ENCODE data around the gene GTF2E1.
A peak's percentile ranks its signal among the peaks of the same experiment; 100 is the strongest.
"Not testable (repeated sequence)": the region's sequence is repeated elsewhere in the genome, so short reads cannot be mapped to it uniquely, and the experiment has no call there.

GTF2E1 gene

GRCh38 chr3:120753810-120754209, 11.3 kb downstream of the GTF2E1 start:
- Histone ChIP-seq H3K36me3 (ENCODE audit: control insufficient read depth, insufficient read depth, low read length) (peaks cover 69% of the 10 kb centered on the region), H3K4me3 (ENCODE audit: low read depth, low read length) (no peak overlapping the region), H3K27ac (ENCODE audit: low read depth, low read length) (no peak overlapping the region), H3K9me3 (ENCODE audit: control insufficient read depth, insufficient read depth, low read length) (no peaks in the 10 kb centered on the region; the same call in 1 of the 2 replicates), H3K27me3 (ENCODE audit: control insufficient read depth, insufficient read depth, low read length) (no peaks in the 10 kb centered on the region), H3K9ac (ENCODE audit: low read depth, low read length) (no peak overlapping the region), H3K4me1 (ENCODE audit: control insufficient read depth, insufficient read depth, low read length) (peaks cover 29% of the 10 kb centered on the region)

GRCh38 chr3:120756061-120756460, 13.5 kb downstream of the GTF2E1 start:
- Histone ChIP-seq H3K4me1 (ENCODE audit: control insufficient read depth, insufficient read depth, low read length) (peaks cover 19% of the 10 kb centered on the region), H3K27me3 (ENCODE audit: control insufficient read depth, insufficient read depth, low read length) (no peaks in the 10 kb centered on the region), H3K36me3 (ENCODE audit: control insufficient read depth, insufficient read depth, low read length) (peaks cover 57% of the 10 kb centered on the region), H3K27ac (ENCODE audit: low read depth, low read length) (no peak overlapping the region), H3K9me3 (ENCODE audit: control insufficient read depth, insufficient read depth, low read length) (no peaks in the 10 kb centered on the region; the same call in 1 of the 2 replicates), H3K4me3 (ENCODE audit: low read depth, low read length) (no peak overlapping the region), H3K9ac (ENCODE audit: low read depth, low read length) (no peak overlapping the region)

GRCh38 chr3:120758551-120758950, 16.0 kb downstream of the GTF2E1 start:
- not testable (repeated sequence) for H3K4me3 ChIP-seq (ENCODE audit: low read depth, low read length); H3K9me3 ChIP-seq (ENCODE audit: control insufficient read depth, insufficient read depth, low read length); H3K9ac ChIP-seq (ENCODE audit: low read depth, low read length); H3K27me3 ChIP-seq (ENCODE audit: control insufficient read depth, insufficient read depth, low read length); H3K27ac ChIP-seq (ENCODE audit: low read depth, low read length)
- H3K4me1 ChIP-seq (ENCODE audit: control insufficient read depth, insufficient read depth, low read length): peaks cover 14% of the 10 kb centered on the region
- peaks cover 37% of the 10 kb centered on the region for H3K36me3 ChIP-seq (ENCODE audit: control insufficient read depth, insufficient read depth, low read length)

GRCh38 chr3:120762615-120763014, 20.1 kb downstream of the GTF2E1 start:
- no peaks in the 10 kb centered on the region for H3K27me3 ChIP-seq (ENCODE audit: control insufficient read depth, insufficient read depth, low read length)
- H3K36me3 ChIP-seq (ENCODE audit: control insufficient read depth, insufficient read depth, low read length): no peaks in the 10 kb centered on the region; the same call in 1 of the 2 replicates
- H3K4me1 ChIP-seq (ENCODE audit: control insufficient read depth, insufficient read depth, low read length): peaks cover 43% of the 10 kb centered on the region
- no peaks in the 10 kb centered on the region for H3K9me3 ChIP-seq (ENCODE audit: control insufficient read depth, insufficient read depth, low read length)
- no peak overlapping the region for H3K9ac ChIP-seq (ENCODE audit: low read depth, low read length)
- H3K4me3 ChIP-seq (ENCODE audit: low read depth, low read length): no peak overlapping the region
- H3K27ac ChIP-seq (ENCODE audit: low read depth, low read length): no peak overlapping the region

GRCh38 chr3:120763601-120764000, 21.1 kb downstream of the GTF2E1 start:
- H3K9ac ChIP-seq (ENCODE audit: low read depth, low read length): no peak overlapping the region
- peak overlapping the region; percentile 14 for H3K27ac ChIP-seq (ENCODE audit: low read depth, low read length)
- no peak overlapping the region for H3K4me3 ChIP-seq (ENCODE audit: low read depth, low read length)
- H3K27me3 ChIP-seq (ENCODE audit: control insufficient read depth, insufficient read depth, low read length): no peaks in the 10 kb centered on the region
- H3K4me1 ChIP-seq (ENCODE audit: control insufficient read depth, insufficient read depth, low read length): peaks cover 43% of the 10 kb centered on the region
- H3K9me3 ChIP-seq (ENCODE audit: control insufficient read depth, insufficient read depth, low read length): no peaks in the 10 kb centered on the region
- no peaks in the 10 kb centered on the region for H3K36me3 ChIP-seq (ENCODE audit: control insufficient read depth, insufficient read depth, low read length)

- 0 out of 2 replicates have a peak overlapping the region, but pooled peaks have one; percentile 17 for H3K4me3 ChIP-seq (ENCODE audit: low read depth, low read length)
- H3K4me1 ChIP-seq (ENCODE audit: control insufficient read depth, insufficient read depth, low read length): peaks cover 44% of the 10 kb centered on the region
- H3K9ac ChIP-seq (ENCODE audit: low read depth, low read length): no peak overlapping the region
- peak overlapping the region; percentile 14 for H3K27ac ChIP-seq (ENCODE audit: low read depth, low read length)
- no peaks in the 10 kb centered on the region for H3K9me3 ChIP-seq (ENCODE audit: control insufficient read depth, insufficient read depth, low read length)
- H3K36me3 ChIP-seq (ENCODE audit: control insufficient read depth, insufficient read depth, low read length): no peaks in the 10 kb centered on the region
- H3K27me3 ChIP-seq (ENCODE audit: control insufficient read depth, insufficient read depth, low read length): no peaks in the 10 kb centered on the region
These were observed 21.7 kb downstream of the GTF2E1 start for GRCh38 chr3:120764206-120764605.

- Histone ChIP-seq H3K9me3 (ENCODE audit: control insufficient read depth, insufficient read depth, low read length) (no peaks in the 10 kb centered on the region), H3K4me1 (ENCODE audit: control insufficient read depth, insufficient read depth, low read length) (peaks cover 59% of the 10 kb centered on the region), H3K4me3 (ENCODE audit: low read depth, low read length) (no peak overlapping the region), H3K9ac (ENCODE audit: low read depth, low read length) (no peak overlapping the region), H3K27ac (ENCODE audit: low read depth, low read length) (no peak overlapping the region), H3K36me3 (ENCODE audit: control insufficient read depth, insufficient read depth, low read length) (peaks cover 8% of the 10 kb centered on the region), H3K27me3 (ENCODE audit: control insufficient read depth, insufficient read depth, low read length) (no peaks in the 10 kb centered on the region)
These were observed 23.4 kb downstream of the GTF2E1 start for GRCh38 chr3:120765830-120766493.

- Histone ChIP-seq H3K9me3 (ENCODE audit: control insufficient read depth, insufficient read depth, low read length) (no peaks in the 10 kb centered on the region), H3K9ac (ENCODE audit: low read depth, low read length) (no peak overlapping the region), H3K36me3 (ENCODE audit: control insufficient read depth, insufficient read depth, low read length) (peaks cover 14% of the 10 kb centered on the region), H3K27ac (ENCODE audit: low read depth, low read length) (no peak overlapping the region), H3K4me1 (ENCODE audit: control insufficient read depth, insufficient read depth, low read length) (peaks cover 65% of the 10 kb centered on the region), H3K4me3 (ENCODE audit: low read depth, low read length) (no peak overlapping the region), H3K27me3 (ENCODE audit: control insufficient read depth, insufficient read depth, low read length) (no peaks in the 10 kb centered on the region)
These were observed 24.0 kb downstream of the GTF2E1 start for GRCh38 chr3:120766576-120766975.

GRCh38 chr3:120767106-120767505, 24.6 kb downstream of the GTF2E1 start:
- H3K9ac ChIP-seq (ENCODE audit: low read depth, low read length): no peak overlapping the region
- no peaks in the 10 kb centered on the region for H3K9me3 ChIP-seq (ENCODE audit: control insufficient read depth, insufficient read depth, low read length)
- H3K36me3 ChIP-seq (ENCODE audit: control insufficient read depth, insufficient read depth, low read length): peaks cover 19% of the 10 kb centered on the region
- no peaks in the 10 kb centered on the region for H3K27me3 ChIP-seq (ENCODE audit: control insufficient read depth, insufficient read depth, low read length)
- H3K27ac ChIP-seq (ENCODE audit: low read depth, low read length): no peak overlapping the region
- no peak overlapping the region for H3K4me3 ChIP-seq (ENCODE audit: low read depth, low read length)
- peaks cover 71% of the 10 kb centered on the region for H3K4me1 ChIP-seq (ENCODE audit: control insufficient read depth, insufficient read depth, low read length)

- Histone ChIP-seq H3K4me3 (ENCODE audit: low read depth, low read length) (no peak overlapping the region), H3K27ac (ENCODE audit: low read depth, low read length) (no peak overlapping the region), H3K36me3 (ENCODE audit: control insufficient read depth, insufficient read depth, low read length) (peaks cover 41% of the 10 kb centered on the region), H3K27me3 (ENCODE audit: control insufficient read depth, insufficient read depth, low read length) (no peaks in the 10 kb centered on the region), H3K9ac (ENCODE audit: low read depth, low read length) (no peak overlapping the region), H3K9me3 (ENCODE audit: control insufficient read depth, insufficient read depth, low read length) (no peaks in the 10 kb centered on the region), H3K4me1 (ENCODE audit: control insufficient read depth, insufficient read depth, low read length) (peaks cover 61% of the 10 kb centered on the region)
These were observed 26.9 kb downstream of the GTF2E1 start for GRCh38 chr3:120769436-120769835.

GRCh38 chr3:120770891-120771290, 28.3 kb downstream of the GTF2E1 start:
- no peak overlapping the region for H3K4me3 ChIP-seq (ENCODE audit: low read depth, low read length)
- H3K4me1 ChIP-seq (ENCODE audit: control insufficient read depth, insufficient read depth, low read length): peaks cover 49% of the 10 kb centered on the region
- H3K27ac ChIP-seq (ENCODE audit: low read depth, low read length): no peak overlapping the region
- H3K9me3 ChIP-seq (ENCODE audit: control insufficient read depth, insufficient read depth, low read length): no peaks in the 10 kb centered on the region
- no peak overlapping the region for H3K9ac ChIP-seq (ENCODE audit: low read depth, low read length)
- H3K27me3 ChIP-seq (ENCODE audit: control insufficient read depth, insufficient read depth, low read length): no peaks in the 10 kb centered on the region
- H3K36me3 ChIP-seq (ENCODE audit: control insufficient read depth, insufficient read depth, low read length): peaks cover 56% of the 10 kb centered on the region
